GM23338 (cell line): ENCODE data around the gene C3orf80.

Experiments
- CREB1 ChIP-seq: fragments of 250-450 bp; sonication (Bioruptor Pico); IDR thresholded peaks from 2 replicates; pipeline ENCODE4 v1.5.0; 2020; ENCODE audit warnings: low read depth, mild to moderate bottlenecking, moderate library complexity
- EZH2 ChIP-seq: fragments of 200-600 bp; sonication (generic); IDR thresholded peaks from one replicate; pipeline ENCODE4 v1.8.0; 2017; ENCODE audit warnings: antibody characterized with exemption, mild to moderate bottlenecking, low read depth; ENCODE audit not compliant: unreplicated experiment
- EZH2phosphoT487 ChIP-seq: fragments of 200-600 bp; sonication (generic); IDR thresholded peaks from one replicate; pipeline ENCODE4 v1.8.1; 2018; ENCODE audit warnings: antibody characterized with exemption; ENCODE audit not compliant: unreplicated experiment
- NANOG ChIP-seq: IDR thresholded peaks from 2 replicates; pipeline ENCODE4 v1.6.1; 2016; ENCODE audit warnings: antibody characterized with exemption, borderline replicate concordance
- POLR2AphosphoS5 ChIP-seq: IDR thresholded peaks from 2 replicates; pipeline ENCODE4 v1.6.1; 2016; ENCODE audit warnings: antibody characterized with exemption, low read depth
- ZNF114 ChIP-seq: fragments of 250-450 bp; sonication (Bioruptor Pico); IDR thresholded peaks from 2 replicates; pipeline ENCODE4 v1.5.0; 2020; ENCODE audit warnings: mild to moderate bottlenecking, moderate library complexity
- TF ChIP-seq, protein P1 (sequence below), 2 experiments: fragments of 200-600 bp in 1 of 2; sonication (generic) in 1 of 2; conservative IDR thresholded peaks; 2 replicates each; pipeline versions ENCODE4 v1.5.1 to v1.6.1; 2016 to 2017; ENCODE audit warnings: antibody characterized with exemption in 2 of 2, low read depth in 2 of 2, mild to moderate bottlenecking in 2 of 2, moderate library complexity in 1 of 2
- TF ChIP-seq, protein P2 (sequence below): fragments of 250-450 bp; sonication (Bioruptor Pico); IDR thresholded peaks from 2 replicates; pipeline ENCODE4 v1.5.0; 2020; ENCODE audit warnings: mild to moderate bottlenecking, moderate library complexity

DNA sequence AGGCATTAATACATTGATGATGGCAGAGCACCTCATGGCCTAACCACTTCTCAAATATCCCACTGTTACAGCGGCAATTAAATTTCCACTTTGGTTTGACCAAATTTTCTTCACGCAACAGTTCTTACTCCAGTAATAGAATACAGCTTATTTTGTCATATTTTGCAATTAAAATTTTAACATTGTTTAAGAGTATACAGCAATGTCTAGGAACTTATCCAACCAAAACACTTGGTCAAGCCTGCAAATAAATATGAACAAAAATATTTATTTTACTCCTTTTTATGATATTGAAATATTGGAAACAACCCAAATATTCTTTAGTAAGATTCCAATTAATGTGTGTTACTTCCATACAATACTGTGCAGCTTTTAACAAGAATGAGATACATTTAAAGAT, 45.3 kb upstream of the C3orf80 start:
- TF ChIP-seq EZH2phosphoT487 (no peak), POLR2AphosphoS5 (no peak), EZH2 (no peak), CREB1 (CRISPR knock-in tag) (no peak), NANOG (no peak), ZNF114 (CRISPR knock-in tag) (no peak)
- TF ChIP-seq, protein P1, sequence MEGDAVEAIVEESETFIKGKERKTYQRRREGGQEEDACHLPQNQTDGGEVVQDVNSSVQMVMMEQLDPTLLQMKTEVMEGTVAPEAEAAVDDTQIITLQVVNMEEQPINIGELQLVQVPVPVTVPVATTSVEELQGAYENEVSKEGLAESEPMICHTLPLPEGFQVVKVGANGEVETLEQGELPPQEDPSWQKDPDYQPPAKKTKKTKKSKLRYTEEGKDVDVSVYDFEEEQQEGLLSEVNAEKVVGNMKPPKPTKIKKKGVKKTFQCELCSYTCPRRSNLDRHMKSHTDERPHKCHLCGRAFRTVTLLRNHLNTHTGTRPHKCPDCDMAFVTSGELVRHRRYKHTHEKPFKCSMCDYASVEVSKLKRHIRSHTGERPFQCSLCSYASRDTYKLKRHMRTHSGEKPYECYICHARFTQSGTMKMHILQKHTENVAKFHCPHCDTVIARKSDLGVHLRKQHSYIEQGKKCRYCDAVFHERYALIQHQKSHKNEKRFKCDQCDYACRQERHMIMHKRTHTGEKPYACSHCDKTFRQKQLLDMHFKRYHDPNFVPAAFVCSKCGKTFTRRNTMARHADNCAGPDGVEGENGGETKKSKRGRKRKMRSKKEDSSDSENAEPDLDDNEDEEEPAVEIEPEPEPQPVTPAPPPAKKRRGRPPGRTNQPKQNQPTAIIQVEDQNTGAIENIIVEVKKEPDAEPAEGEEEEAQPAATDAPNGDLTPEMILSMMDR (conservative IDR thresholded peaks at IDR 0.05; ENCODE audit: low read depth in 2 of 2) = no peak
- TF ChIP-seq, protein P2, sequence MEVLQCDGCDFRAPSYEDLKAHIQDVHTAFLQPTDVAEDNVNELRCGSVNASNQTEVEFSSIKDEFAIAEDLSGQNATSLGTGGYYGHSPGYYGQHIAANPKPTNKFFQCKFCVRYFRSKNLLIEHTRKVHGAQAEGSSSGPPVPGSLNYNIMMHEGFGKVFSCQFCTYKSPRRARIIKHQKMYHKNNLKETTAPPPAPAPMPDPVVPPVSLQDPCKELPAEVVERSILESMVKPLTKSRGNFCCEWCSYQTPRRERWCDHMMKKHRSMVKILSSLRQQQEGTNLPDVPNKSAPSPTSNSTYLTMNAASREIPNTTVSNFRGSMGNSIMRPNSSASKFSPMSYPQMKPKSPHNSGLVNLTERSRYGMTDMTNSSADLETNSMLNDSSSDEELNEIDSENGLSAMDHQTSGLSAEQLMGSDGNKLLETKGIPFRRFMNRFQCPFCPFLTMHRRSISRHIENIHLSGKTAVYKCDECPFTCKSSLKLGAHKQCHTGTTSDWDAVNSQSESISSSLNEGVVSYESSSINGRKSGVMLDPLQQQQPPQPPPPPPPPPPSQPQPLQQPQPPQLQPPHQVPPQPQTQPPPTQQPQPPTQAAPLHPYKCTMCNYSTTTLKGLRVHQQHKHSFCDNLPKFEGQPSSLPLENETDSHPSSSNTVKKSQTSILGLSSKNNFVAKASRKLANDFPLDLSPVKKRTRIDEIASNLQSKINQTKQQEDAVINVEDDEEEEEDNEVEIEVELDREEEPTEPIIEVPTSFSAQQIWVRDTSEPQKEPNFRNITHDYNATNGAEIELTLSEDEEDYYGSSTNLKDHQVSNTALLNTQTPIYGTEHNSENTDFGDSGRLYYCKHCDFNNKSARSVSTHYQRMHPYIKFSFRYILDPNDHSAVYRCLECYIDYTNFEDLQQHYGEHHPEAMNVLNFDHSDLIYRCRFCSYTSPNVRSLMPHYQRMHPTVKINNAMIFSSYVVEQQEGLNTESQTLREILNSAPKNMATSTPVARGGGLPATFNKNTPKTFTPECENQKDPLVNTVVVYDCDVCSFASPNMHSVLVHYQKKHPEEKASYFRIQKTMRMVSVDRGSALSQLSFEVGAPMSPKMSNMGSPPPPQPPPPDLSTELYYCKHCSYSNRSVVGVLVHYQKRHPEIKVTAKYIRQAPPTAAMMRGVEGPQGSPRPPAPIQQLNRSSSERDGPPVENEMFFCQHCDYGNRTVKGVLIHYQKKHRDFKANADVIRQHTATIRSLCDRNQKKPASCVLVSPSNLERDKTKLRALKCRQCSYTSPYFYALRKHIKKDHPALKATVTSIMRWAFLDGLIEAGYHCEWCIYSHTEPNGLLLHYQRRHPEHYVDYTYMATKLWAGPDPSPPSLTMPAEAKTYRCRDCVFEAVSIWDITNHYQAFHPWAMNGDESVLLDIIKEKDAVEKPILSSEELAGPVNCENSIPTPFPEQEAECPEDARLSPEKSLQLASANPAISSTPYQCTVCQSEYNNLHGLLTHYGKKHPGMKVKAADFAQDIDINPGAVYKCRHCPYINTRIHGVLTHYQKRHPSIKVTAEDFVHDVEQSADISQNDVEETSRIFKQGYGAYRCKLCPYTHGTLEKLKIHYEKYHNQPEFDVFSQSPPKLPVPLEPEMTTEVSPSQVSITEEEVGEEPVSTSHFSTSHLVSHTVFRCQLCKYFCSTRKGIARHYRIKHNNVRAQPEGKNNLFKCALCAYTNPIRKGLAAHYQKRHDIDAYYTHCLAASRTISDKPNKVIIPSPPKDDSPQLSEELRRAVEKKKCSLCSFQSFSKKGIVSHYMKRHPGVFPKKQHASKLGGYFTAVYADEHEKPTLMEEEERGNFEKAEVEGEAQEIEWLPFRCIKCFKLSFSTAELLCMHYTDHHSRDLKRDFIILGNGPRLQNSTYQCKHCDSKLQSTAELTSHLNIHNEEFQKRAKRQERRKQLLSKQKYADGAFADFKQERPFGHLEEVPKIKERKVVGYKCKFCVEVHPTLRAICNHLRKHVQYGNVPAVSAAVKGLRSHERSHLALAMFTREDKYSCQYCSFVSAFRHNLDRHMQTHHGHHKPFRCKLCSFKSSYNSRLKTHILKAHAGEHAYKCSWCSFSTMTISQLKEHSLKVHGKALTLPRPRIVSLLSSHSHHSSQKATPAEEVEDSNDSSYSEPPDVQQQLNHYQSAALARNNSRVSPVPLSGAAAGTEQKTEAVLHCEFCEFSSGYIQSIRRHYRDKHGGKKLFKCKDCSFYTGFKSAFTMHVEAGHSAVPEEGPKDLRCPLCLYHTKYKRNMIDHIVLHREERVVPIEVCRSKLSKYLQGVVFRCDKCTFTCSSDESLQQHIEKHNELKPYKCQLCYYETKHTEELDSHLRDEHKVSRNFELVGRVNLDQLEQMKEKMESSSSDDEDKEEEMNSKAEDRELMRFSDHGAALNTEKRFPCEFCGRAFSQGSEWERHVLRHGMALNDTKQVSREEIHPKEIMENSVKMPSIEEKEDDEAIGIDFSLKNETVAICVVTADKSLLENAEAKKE = no peak
